C4-2B (cell line): ENCODE results near the gene GDF2.

ENCODE experiments used
- H3K27ac ChIP-seq: fragments of 450-650 bp; 2 replicates; pipeline ENCODE4 v1.5.1; 2017
- ZFX ChIP-seq: fragments of 450-650 bp; IDR thresholded peaks from 2 replicates; pipeline ENCODE4 v1.6.1; 2017
- TF ChIP-seq, protein P1 (sequence below): fragments of 450-650 bp; conservative IDR thresholded peaks from 2 replicates; pipeline ENCODE4 v1.5.1; 2017; ENCODE audit warnings: mild to moderate bottlenecking

The GDF2 gene

GRCh38 chr10:47291682-47292081 lies 30.6 kb upstream of the GDF2 start:
- H3K27ac ChIP-seq: no peak overlapping the region
- TF ChIP-seq, protein P1, sequence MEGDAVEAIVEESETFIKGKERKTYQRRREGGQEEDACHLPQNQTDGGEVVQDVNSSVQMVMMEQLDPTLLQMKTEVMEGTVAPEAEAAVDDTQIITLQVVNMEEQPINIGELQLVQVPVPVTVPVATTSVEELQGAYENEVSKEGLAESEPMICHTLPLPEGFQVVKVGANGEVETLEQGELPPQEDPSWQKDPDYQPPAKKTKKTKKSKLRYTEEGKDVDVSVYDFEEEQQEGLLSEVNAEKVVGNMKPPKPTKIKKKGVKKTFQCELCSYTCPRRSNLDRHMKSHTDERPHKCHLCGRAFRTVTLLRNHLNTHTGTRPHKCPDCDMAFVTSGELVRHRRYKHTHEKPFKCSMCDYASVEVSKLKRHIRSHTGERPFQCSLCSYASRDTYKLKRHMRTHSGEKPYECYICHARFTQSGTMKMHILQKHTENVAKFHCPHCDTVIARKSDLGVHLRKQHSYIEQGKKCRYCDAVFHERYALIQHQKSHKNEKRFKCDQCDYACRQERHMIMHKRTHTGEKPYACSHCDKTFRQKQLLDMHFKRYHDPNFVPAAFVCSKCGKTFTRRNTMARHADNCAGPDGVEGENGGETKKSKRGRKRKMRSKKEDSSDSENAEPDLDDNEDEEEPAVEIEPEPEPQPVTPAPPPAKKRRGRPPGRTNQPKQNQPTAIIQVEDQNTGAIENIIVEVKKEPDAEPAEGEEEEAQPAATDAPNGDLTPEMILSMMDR: no peak
- TF ChIP-seq ZFX: no peak

DNA sequence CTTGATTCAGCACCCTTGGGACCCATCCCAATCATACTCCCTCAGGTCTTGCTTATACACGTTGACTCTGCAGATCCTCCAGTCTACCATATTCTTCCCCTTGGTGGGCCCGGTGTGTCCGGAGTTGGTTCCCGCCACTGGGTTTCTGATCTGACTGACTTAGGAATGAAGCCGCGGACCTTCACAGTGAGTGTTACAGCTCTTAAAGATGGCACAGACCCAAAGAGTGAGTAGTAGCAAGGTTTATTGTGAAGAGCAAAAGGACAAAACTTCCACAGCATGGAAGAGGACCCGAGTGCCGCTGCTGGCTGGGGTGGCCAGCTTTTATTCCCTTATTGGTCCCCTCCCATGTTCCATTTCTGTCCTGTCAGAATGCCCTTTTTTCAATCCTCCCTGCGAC lies 28.2 kb upstream of the GDF2 start:
- H3K27ac ChIP-seq: no peak overlapping the region
- no peak for TF ChIP-seq ZFX
- TF ChIP-seq, protein P1: no peak

DNA sequence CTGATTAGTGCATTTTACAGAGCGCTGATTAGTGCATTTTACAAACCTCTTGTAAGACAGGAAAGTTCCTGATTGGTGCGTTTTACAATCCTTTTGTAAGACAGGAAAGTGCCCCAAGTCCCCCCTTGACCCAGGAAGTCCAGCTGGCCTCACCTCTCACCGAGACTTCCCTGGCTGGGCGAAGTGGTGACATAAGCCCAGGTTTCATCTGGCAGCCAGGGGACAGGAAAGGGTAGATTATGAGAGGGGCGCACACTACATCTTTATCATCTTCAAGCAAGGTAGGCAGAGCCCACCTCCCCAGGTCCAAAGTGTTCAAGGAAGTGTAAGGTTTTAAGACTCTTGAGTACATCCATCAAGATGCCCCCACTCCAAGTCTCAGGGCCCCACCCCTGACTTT lies 27.8 kb upstream of the GDF2 start:
- no peak for TF ChIP-seq ZFX
- TF ChIP-seq, protein P1: no peak
- H3K27ac ChIP-seq: no peak overlapping the region

- TF ChIP-seq, protein P1: no peak
- TF ChIP-seq ZFX: no peak
- no peak overlapping the region for H3K27ac ChIP-seq
Measured at GRCh38 chr10:47295411-47295810, 26.8 kb upstream of the GDF2 start.

- TF ChIP-seq, protein P1: no peak
- no peak for TF ChIP-seq ZFX
- H3K27ac ChIP-seq: no peak overlapping the region
Measured at GRCh38 chr10:47296156-47296894, 25.9 kb upstream of the GDF2 start.

GRCh38 chr10:47296941-47297340 lies 25.3 kb upstream of the GDF2 start:
- no peak overlapping the region for H3K27ac ChIP-seq
- TF ChIP-seq, protein P1: no peak
- no peak for TF ChIP-seq ZFX

DNA sequence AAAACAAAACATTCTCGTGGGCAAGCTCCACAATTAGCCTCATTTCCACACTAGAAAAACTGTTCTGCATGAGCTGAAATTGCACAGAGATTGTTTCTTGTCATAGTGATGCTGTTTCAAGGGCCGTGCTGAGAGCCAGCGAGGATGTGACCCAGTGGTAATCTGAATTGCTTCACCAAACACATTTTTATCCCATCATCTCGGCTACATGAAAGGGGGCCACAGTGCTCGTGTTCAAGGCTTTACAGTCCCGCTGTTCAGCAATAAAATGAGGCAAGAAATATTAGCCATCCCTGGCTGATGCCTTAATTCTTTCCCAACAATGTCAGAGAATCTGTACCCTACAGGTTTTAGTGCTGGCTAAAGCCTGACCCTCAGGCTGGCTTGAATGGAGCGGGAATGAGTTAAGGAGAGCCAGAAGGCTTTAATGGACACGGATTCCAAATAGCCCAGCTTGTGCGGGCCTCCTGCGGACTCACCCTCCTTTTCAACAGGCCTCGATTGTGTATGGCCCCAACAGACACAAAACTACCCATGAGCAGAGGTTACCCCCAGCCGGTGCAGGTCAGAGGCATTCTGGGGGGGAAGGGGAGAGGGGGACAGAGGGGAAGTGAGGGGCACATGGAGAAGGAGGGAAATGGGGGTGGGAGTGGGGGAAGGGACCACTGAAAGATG lies 24.3 kb upstream of the GDF2 start:
- TF ChIP-seq, protein P1: no peak
- TF ChIP-seq ZFX: no peak
- H3K27ac ChIP-seq: no peak overlapping the region
